HepG2 (cell line): ENCODE results near the gene DDT. TPM values are rescaled to one million over a fixed set of nuclear protein-coding genes. Genes with fewer than 3 reads are reported as not detected.
"Not testable (repeated sequence)": the region's sequence is repeated elsewhere in the genome, so short reads cannot be mapped to it uniquely, and the experiment has no call there.

Source experiments
- ATAC-seq: fragments of 200-7000 bp; cut with Tn5 transposase; 3 replicates; pipeline ENCODE4 v1.9.1; 2020; ENCODE audit warnings: mild to moderate bottlenecking, moderate library complexity
- BruUV-seq: library from RNA; stranded (reverse); fragments of 400-500 nt; replicated peaks from 2 replicates; lab custom pipeline; 2021; lab: Mats Ljungman, UMichigan
- CTCF ChIA-PET: fragments of 300-600 bp; formaldehyde crosslinking; extraction: SDS; loops from one replicate; lab custom pipeline; 2021; ENCODE audit warnings: low total read pairs, inconsistent platforms, low intra/inter-chr PET ratio; lab: Yijun Ruan, JAX
- POLR2A ChIA-PET: fragments of 350-600 bp; sonication (Branson Sonifier 250); formaldehyde crosslinking; loops from one replicate; lab custom pipeline; 2020; ENCODE audit warnings: antibody characterized with exemption, inconsistent platforms; lab: Yijun Ruan, JAX
- DNase-seq: peaks from one replicate; pipeline ENCODE4 v3.0.0-alpha.2; 2015; ENCODE audit warnings: low spot score
- FAIRE-seq: peaks from 3 replicates; lab custom pipeline; 2011; peaks lifted over from hg19 to GRCh38; lab: Jason Lieb, UNC
- H2AFZ ChIP-seq: one replicate; pipeline ENCODE4 v1.6.1; 2011; ENCODE audit warnings: low read length, inconsistent platforms
- H3K27ac ChIP-seq: fragments of 300-600 bp; 3 replicates; pipeline ENCODE4 v1.8.0; 2011; ENCODE audit warnings: mixed run types, mild to moderate bottlenecking, mixed read lengths, low read length, inconsistent platforms; ENCODE audit not compliant: insufficient read depth; ENCODE audit errors: extremely low read length
- H3K27me3 ChIP-seq, 2 experiments: fragments of 200-600 bp in 1 of 2; 2 replicates in 1 of 2; 3 replicates in 1 of 2; pipeline versions ENCODE4 v1.6.0 to v1.8.0; 2011; ENCODE audit warnings: low read length in 2 of 2, mild to moderate bottlenecking in 2 of 2, moderate library complexity in 2 of 2, inconsistent platforms in 1 of 2; ENCODE audit not compliant: insufficient read depth in 2 of 2, control insufficient read depth in 1 of 2
- H3K36me3 ChIP-seq, 2 experiments: fragments of 200-600 bp in 1 of 2; replicated peaks in 1 of 2; 2 replicates in 1 of 2; 3 replicates in 1 of 2; pipeline versions ENCODE4 v1.5.1 to v1.8.0; 2011; ENCODE audit warnings: low read length in 2 of 2, inconsistent platforms in 1 of 2; ENCODE audit not compliant: insufficient read depth in 2 of 2, control insufficient read depth in 1 of 2
- H3K4me1 ChIP-seq: 2 replicates; pipeline ENCODE4 v1.5.1; 2012; ENCODE audit warnings: low read length, inconsistent platforms; ENCODE audit not compliant: insufficient read depth
- H3K4me2 ChIP-seq: 2 replicates; pipeline ENCODE4 v1.6.0; 2011; ENCODE audit warnings: low read depth, low read length, inconsistent platforms
- H3K4me3 ChIP-seq, 3 experiments: fragments of 200-600 bp in 1 of 3; sonication (generic), shearing (Covaris generic) in 1 of 3; replicated peaks in 1 of 3; 2 replicates each; pipeline ENCODE4 v1.5.1; 2011 to 2016; ENCODE audit warnings: low read length in 3 of 3, inconsistent platforms in 2 of 3, low read depth in 2 of 3, mild to moderate bottlenecking in 2 of 3, control low read depth in 1 of 3, mixed read lengths in 1 of 3; ENCODE audit not compliant: insufficient read depth in 1 of 3
- H3K79me2 ChIP-seq: one replicate; pipeline ENCODE4 v1.6.1; 2011; ENCODE audit warnings: low read length, inconsistent platforms; ENCODE audit not compliant: insufficient read depth
- H3K9ac ChIP-seq: 2 replicates; pipeline ENCODE4 v1.6.0; 2011; ENCODE audit warnings: mild to moderate bottlenecking, low read depth, low read length, inconsistent platforms; ENCODE audit not compliant: insufficient read depth
- H3K9me3 ChIP-seq: 2 replicates; pipeline ENCODE4 v1.5.1; 2012; ENCODE audit warnings: mild to moderate bottlenecking, low read length
- H4K20me1 ChIP-seq: 2 replicates; pipeline ENCODE4 v1.6.0; 2011; ENCODE audit warnings: inconsistent platforms, mild to moderate bottlenecking, low read length, moderate library complexity; ENCODE audit not compliant: insufficient read depth
- WGBS: methylation state at CpG from one replicate; pipeline ENCODE4 v1.1.6; 2017; ENCODE audit warnings: low lambda C conversion rate; 5-methylcytosine and 5-hydroxymethylcytosine counted together
- in situ Hi-C: cut with HindIII; loops from 2 replicates; pipeline ENCODE4 v1.10.0; 2017; ENCODE audit warnings: low pct_unique_long_range_greater_than_20kb; ENCODE audit not compliant: extremely low pct_ligation_motif_present
- intact Hi-C: fragments of 100-400 bp; cut with micrococcal nuclease; formaldehyde crosslinking; loops from one replicate; pipeline ENCODE4 v1.10.0; 2022; ENCODE audit not compliant: unreplicated experiment
- polyA plus RNA-seq, 8 experiments: library from polyadenylated mRNA; depleted of rRNA in 3 of 8; stranded (reverse) in 7 of 8; unstranded in 1 of 8; fragments of >200 nt; fragmentation: Illumina TruSeq in 4 of 8; extraction: Trizol in 4 of 8; gene quantifications; 2 replicates each; pipeline versions ENCODE4 v1.2.1 to v1.2.3, GENCODE V29; 2011 to 2016; ENCODE audit warnings: low read depth in 4 of 8, missing spikeins in 1 of 8, mixed read lengths in 1 of 8; ENCODE audit not compliant: insufficient read depth in 1 of 8
- total RNA-seq, 5 experiments: library from RNA; depleted of rRNA; stranded (reverse); fragments of >200 nt; fragmentation: Illumina TruSeq; extraction: Trizol; gene quantifications; 2 replicates each; pipeline ENCODE4 v1.2.3, GENCODE V29; 2016; ENCODE audit warnings: low read depth in 1 of 5

DDT gene
- total and polyA plus RNA-seq, 2 of the 13 experiments (the other 11 are each of a cell fraction or from before 2014, with no cell fraction given), result 143 to 181 TPM

DNA sequence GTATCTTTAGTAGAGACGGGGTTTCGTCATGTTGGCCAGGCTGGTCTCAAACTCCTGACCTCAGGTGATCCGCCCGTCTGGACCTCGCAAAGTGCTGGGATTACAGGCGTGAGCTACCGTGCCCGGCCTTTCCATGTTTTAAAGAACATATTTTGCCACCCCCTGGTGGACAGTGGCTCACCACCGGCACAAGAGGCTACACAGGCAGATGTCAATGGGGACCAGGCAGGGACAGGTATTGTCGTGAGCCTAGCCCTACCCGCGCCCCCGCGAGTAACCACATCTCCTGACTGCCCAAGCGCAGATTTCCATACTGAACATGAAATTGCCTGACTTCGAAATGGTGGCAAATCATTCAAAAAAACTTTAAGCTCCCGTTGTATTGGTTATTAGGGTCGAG is 8.1 kb downstream of the DDT start:
- POLR2A ChIA-PET, H3K27ac ChIP-seq, H3K4me2 ChIP-seq, DNase-seq, BruUV-seq, H3K9me3 ChIP-seq, FAIRE-seq, H3K9ac ChIP-seq, H3K79me2 ChIP-seq, CTCF ChIA-PET, H3K4me3 ChIP-seq, H3K4me1 ChIP-seq, intact Hi-C loops, H2AFZ ChIP-seq, H4K20me1 ChIP-seq, H3K27me3 ChIP-seq: not testable (repeated sequence)
- peaks cover 2 to 20% of the 10 kb centered on the region in 2 experiments for H3K36me3 ChIP-seq
- in situ Hi-C loops, result loop anchor here (5.0 kb wide), 1 partner anchor 39 kb away; no protein-coding TSS in a partner anchor
- WGBS, result no CpG with 5 or more reads among the region's 18 CpGs
- ATAC-seq, result peak; percentile 69

DNA sequence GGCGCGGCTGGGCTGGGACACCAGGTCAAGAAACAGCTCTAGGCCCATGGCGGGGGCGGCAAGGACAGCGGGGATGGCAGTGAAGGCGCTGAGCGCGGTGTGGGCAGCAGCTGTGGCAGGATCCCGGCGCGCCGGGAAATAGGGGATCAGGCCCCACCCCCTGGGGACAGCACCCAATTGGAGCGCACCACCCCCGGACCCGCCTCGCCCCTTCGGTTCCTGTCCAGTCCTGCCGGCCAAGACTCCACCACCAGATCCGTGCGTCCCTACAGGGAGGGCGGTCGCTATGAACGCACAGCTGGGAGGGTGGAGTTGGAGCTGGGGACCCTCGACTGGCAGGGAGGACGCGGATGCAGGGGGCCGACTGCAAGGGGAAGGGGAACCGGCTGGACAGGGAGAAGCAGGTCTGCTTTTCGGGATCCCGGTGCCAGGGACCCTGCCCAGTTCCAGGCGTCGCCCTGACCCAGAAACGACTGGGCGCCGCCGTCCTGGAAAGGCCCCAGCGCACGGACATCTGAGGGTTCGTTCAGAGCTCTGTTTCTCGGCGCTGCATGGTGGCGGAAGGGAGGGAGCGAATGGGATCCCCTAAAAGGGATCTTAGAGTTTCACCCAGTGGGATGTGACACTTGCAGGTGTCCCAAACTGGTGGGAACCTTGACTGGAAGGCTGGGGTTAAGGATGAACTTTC is 13.0 kb downstream of the DDT start, which contains the start of gene GSTT2B:
Gene GSTT2B, minus strand, starts transcription at position 112 of the 688 bp plus-strand sequence. Its CDS starts 64 bp downstream, at position 48.
- in situ Hi-C loops, BruUV-seq, CTCF ChIA-PET, H3K79me2 ChIP-seq, H3K9ac ChIP-seq, H3K9me3 ChIP-seq, intact Hi-C loops, H3K27ac ChIP-seq, H3K4me1 ChIP-seq, DNase-seq, H3K4me3 ChIP-seq, H4K20me1 ChIP-seq, FAIRE-seq, H2AFZ ChIP-seq, H3K27me3 ChIP-seq, H3K36me3 ChIP-seq, POLR2A ChIA-PET: not testable (repeated sequence)
- peak; percentile 91 for ATAC-seq
- 0 out of 2 replicates have a peak within 1 kb of the TSS, but pooled peaks have one; percentile 27 for H3K4me2 ChIP-seq
- WGBS, result no CpG with 5 or more reads among the region's 43 CpGs
